Measurements from ENCODE around the gene CHD1.

CHD1 gene

DNA sequence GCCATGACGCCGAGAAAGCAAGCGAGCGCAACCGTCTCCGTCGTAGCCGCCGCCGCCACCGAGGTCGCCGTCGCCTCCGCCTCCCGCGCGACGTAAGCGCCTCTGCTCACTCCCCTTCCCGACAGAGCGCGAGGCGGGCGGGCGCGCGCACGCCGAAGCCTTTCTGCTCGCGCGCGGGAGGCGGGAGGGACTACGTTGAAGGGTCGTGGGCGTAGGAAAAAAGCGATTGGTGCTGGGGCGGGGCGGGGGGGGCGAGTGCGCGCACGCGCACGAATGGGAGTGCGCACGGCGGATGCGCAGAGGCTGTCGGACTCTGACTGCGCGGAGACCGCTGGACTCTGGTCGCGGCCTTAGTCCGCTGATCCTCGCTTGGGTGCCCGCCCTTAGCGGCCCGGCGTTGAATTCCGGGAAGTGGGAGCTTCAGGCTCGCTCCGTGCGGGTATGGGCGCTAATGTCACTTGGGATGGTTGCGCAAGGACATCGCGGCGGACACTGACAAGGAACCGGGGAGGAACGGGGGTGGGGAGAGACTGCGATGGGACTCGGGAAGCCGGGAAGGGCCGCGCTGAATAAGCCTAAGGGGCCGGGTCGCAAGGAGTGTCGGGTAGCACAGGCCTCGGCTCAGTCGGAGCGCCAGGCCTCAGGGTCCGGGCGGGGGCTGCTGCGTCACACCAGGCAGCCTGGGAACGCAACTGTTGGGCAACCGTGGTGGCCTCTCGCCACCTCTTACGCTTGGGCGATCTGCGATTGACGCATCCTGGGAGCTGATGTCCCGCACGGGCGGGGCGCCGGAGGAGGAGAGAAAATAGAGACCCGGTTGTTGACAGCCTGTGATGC is at the start of gene CHD1:
TSS of gene CHD1 (minus strand) at position 135 of the 837 bp plus-strand sequence. CDS start 2,621 bp downstream, outside the sequence.
- in situ Hi-C loops (cut with HindIII; ENCODE audit: low pct_unique_long_range_greater_than_20kb, low sequenced_read_pairs), result no loop called here
- no peak for TF ChIP-seq JUND (IDR thresholded peaks at IDR 0.05; ENCODE audit: low read depth)
- DNase-seq (ENCODE audit: low read depth in 1 of 2, low spot score in 1 of 2), result peak; percentile 89 to 99

- in situ Hi-C loops (cut with HindIII; ENCODE audit: low pct_unique_long_range_greater_than_20kb, low sequenced_read_pairs), result no loop called here
- no peak for TF ChIP-seq JUND (IDR thresholded peaks at IDR 0.05; ENCODE audit: low read depth)
- DNase-seq (ENCODE audit: low read depth in 1 of 2, low spot score in 1 of 2), result no peak
Observed at GRCh38 chr5:98978528-98978927, 49.7 kb upstream of the CHD1 start.

DNA sequence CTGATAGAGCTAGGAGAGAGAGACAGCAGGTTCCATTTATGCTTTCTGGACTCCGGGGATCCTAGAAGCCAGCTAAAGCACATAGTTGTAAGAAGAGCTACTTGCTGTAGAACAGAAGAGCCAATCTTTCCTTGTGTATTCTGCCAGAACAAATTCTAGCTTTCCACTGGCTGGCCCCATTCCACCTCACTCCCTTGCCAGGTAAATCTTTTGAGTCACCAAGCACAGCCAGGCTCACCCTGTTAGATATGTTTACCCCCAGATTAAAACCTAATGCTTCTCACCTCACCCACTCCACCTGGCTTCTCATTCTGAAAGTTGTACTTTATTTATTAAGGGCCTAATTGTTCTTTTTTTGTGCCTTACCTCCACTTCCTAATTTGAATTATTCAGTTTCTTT is 48.9 kb upstream of the CHD1 start:
- in situ Hi-C loops (cut with HindIII; ENCODE audit: low pct_unique_long_range_greater_than_20kb, low sequenced_read_pairs), result no loop called here
- TF ChIP-seq JUND (IDR thresholded peaks at IDR 0.05; ENCODE audit: low read depth), result no peak
- peak; percentile 13 to 46 for DNase-seq (ENCODE audit: low read depth in 1 of 2, low spot score in 1 of 2)

- in situ Hi-C loops (cut with HindIII; ENCODE audit: low pct_unique_long_range_greater_than_20kb, low sequenced_read_pairs), result no loop called here
- TF ChIP-seq JUND (IDR thresholded peaks at IDR 0.05; ENCODE audit: low read depth), result no peak
- no peak for DNase-seq (ENCODE audit: low read depth in 1 of 2, low spot score in 1 of 2)
Observed at GRCh38 chr5:98975682-98976407, 47.0 kb upstream of the CHD1 start.

- peak in 1 of 2 experiments; percentile 22 for DNase-seq (ENCODE audit: low read depth in 1 of 2, low spot score in 1 of 2)
- in situ Hi-C loops (cut with HindIII; ENCODE audit: low pct_unique_long_range_greater_than_20kb, low sequenced_read_pairs), result no loop called here
- TF ChIP-seq JUND (IDR thresholded peaks at IDR 0.05; ENCODE audit: low read depth), result no peak
Observed at GRCh38 chr5:98975223-98975622, 46.4 kb upstream of the CHD1 start.

GRCh38 chr5:98969400-98969799 is 40.6 kb upstream of the CHD1 start:
- DNase-seq (ENCODE audit: low read depth in 1 of 2, low spot score in 1 of 2), result peak in 1 of 2 experiments; percentile 17
- in situ Hi-C loops (cut with HindIII; ENCODE audit: low pct_unique_long_range_greater_than_20kb, low sequenced_read_pairs), result no loop called here

GRCh38 chr5:98968056-98968564 is 39.3 kb upstream of the CHD1 start:
- in situ Hi-C loops (cut with HindIII; ENCODE audit: low pct_unique_long_range_greater_than_20kb, low sequenced_read_pairs), result no loop called here
- no peak for TF ChIP-seq JUND (IDR thresholded peaks at IDR 0.05; ENCODE audit: low read depth)
- no peak for DNase-seq (ENCODE audit: low read depth in 1 of 2, low spot score in 1 of 2)

More at GRCh38 chr5:98969400-98969799, 40.6 kb upstream of the CHD1 start:
- TF ChIP-seq JUND (IDR thresholded peaks at IDR 0.05; ENCODE audit: low read depth), result no peak

GRCh38 chr5:98965226-98965625 is 36.4 kb upstream of the CHD1 start:
- in situ Hi-C loops (cut with HindIII; ENCODE audit: low pct_unique_long_range_greater_than_20kb, low sequenced_read_pairs), result no loop called here
- TF ChIP-seq JUND (IDR thresholded peaks at IDR 0.05; ENCODE audit: low read depth), result no peak
- no peak for DNase-seq (ENCODE audit: low read depth in 1 of 2, low spot score in 1 of 2)

- in situ Hi-C loops (cut with HindIII; ENCODE audit: low pct_unique_long_range_greater_than_20kb, low sequenced_read_pairs), result no loop called here
- no peak for TF ChIP-seq JUND (IDR thresholded peaks at IDR 0.05; ENCODE audit: low read depth)
- no peak for DNase-seq (ENCODE audit: low read depth in 1 of 2, low spot score in 1 of 2)
Observed at GRCh38 chr5:98964621-98965020, 35.8 kb upstream of the CHD1 start.

GRCh38 chr5:98963019-98963418 is 34.2 kb upstream of the CHD1 start:
- no peak for DNase-seq (ENCODE audit: low read depth in 1 of 2, low spot score in 1 of 2)
- no peak for TF ChIP-seq JUND (IDR thresholded peaks at IDR 0.05; ENCODE audit: low read depth)
- in situ Hi-C loops (cut with HindIII; ENCODE audit: low pct_unique_long_range_greater_than_20kb, low sequenced_read_pairs), result no loop called here

GRCh38 chr5:98962587-98962986 is 33.8 kb upstream of the CHD1 start:
- in situ Hi-C loops (cut with HindIII; ENCODE audit: low pct_unique_long_range_greater_than_20kb, low sequenced_read_pairs), result no loop called here
- no peak for TF ChIP-seq JUND (IDR thresholded peaks at IDR 0.05; ENCODE audit: low read depth)
- DNase-seq (ENCODE audit: low read depth in 1 of 2, low spot score in 1 of 2), result no peak

DNA sequence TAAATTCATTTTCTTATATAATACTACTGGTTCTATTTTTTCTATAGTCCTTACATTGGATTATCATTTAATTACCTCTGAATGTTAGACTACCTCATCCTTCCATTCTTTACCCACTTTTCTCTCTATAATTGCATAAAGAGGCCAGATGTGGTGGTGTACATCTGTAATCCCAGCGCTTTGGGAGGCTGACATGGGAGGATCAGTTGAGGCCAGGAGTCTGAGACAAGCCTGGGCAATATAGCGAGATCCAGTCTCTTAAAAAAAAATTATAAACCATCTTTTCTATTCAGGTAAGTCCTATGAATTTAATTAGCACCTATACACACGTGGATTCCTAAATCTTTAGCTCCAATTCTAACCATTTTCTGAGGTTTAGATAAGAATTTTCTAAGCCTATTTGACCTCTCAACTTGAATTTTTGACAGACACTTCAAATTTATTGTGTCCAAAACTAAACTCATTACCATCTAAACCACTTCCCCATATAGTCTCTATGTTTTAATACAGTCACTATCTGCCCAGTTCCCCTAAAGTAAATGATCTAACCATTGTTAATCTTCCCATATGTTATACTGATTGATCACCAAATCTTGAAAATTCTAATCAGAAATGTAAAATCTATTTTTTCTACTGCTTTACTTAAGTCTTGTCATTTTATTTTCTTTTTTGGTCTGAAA is 33.0 kb upstream of the CHD1 start:
- in situ Hi-C loops (cut with HindIII; ENCODE audit: low pct_unique_long_range_greater_than_20kb, low sequenced_read_pairs), result no loop called here
- no peak for DNase-seq (ENCODE audit: low read depth in 1 of 2, low spot score in 1 of 2)
- TF ChIP-seq JUND (IDR thresholded peaks at IDR 0.05; ENCODE audit: low read depth), result no peak

Data from T47D (cell line).